SK-N-DZ (cell line): Measurements from ENCODE around the gene METTL6. TPM values are rescaled to one million over a fixed set of nuclear protein-coding genes. Genes with fewer than 3 reads are reported as not detected.
A peak's percentile ranks its signal among the peaks of the same experiment; 100 is the strongest.
"Not testable (repeated sequence)": the region's sequence is repeated elsewhere in the genome, so short reads cannot be mapped to it uniquely, and the experiment has no call there.

Source experiments
- DNase-seq: peaks from one replicate; pipeline ENCODE4 v3.0.0-alpha.2; 2015; ENCODE audit warnings: low spot score
- polyA plus RNA-seq, 2 experiments: library from polyadenylated mRNA; depleted of rRNA; stranded (reverse); fragments of >200 nt; gene quantifications; 2 replicates each; pipeline ENCODE4 v1.2.3, GENCODE V29; 2014

METTL6 gene
- polyA plus RNA-seq (2014; cell fraction: cytosol; rRNA removed), result 39.9 and 42.4 TPM in 2 replicates
- 21.4 and 25.9 TPM in 2 replicates for polyA plus RNA-seq (2014; cell fraction: nucleus; rRNA removed)

GRCh38 chr3:15427182-15427880 lies at the start of gene METTL6, which contains the start of gene EAF1:
TSS of gene METTL6 (minus strand) at chr3:15427544. CDS start at chr3:15426511, 1,033 bp downstream.
TSS of gene EAF1 (plus strand) at chr3:15427598. CDS start at chr3:15427780, 182 bp downstream.
- peak; percentile 92 for DNase-seq

- DNase-seq, result peak; percentile 38
Observed at GRCh38 chr3:15476378-15476777, 49.0 kb upstream of the METTL6 start.

GRCh38 chr3:15475161-15475560 lies 47.8 kb upstream of the METTL6 start:
- DNase-seq, result no peak

- peak; percentile 96 for DNase-seq
Observed at GRCh38 chr3:15471861-15472260, 44.5 kb upstream of the METTL6 start.

- no peak for DNase-seq
Observed at GRCh38 chr3:15470849-15471248, 43.5 kb upstream of the METTL6 start.

- no peak for DNase-seq
Observed at GRCh38 chr3:15470261-15470660, 42.9 kb upstream of the METTL6 start.

- no peak for DNase-seq
Observed at GRCh38 chr3:15467227-15468181, 40.2 kb upstream of the METTL6 start.

- peak; percentile 62 for DNase-seq
Observed at GRCh38 chr3:15465876-15466585, 38.7 kb upstream of the METTL6 start.

GRCh38 chr3:15462451-15462850 lies 35.1 kb upstream of the METTL6 start:
- no peak for DNase-seq

- no peak for DNase-seq
Observed at GRCh38 chr3:15460891-15461531, 33.7 kb upstream of the METTL6 start.

- DNase-seq, result no peak
Observed at GRCh38 chr3:15458212-15458780, 31.0 kb upstream of the METTL6 start.

GRCh38 chr3:15456915-15457314 lies 29.6 kb upstream of the METTL6 start:
- DNase-seq, result not testable (repeated sequence)

- DNase-seq, result no peak
Observed at GRCh38 chr3:15456321-15456720, 29.0 kb upstream of the METTL6 start.

GRCh38 chr3:15455756-15456155 lies 28.4 kb upstream of the METTL6 start:
- no peak for DNase-seq

GRCh38 chr3:15454965-15455364 lies 27.6 kb upstream of the METTL6 start:
- no peak for DNase-seq

- peak; percentile 62 for DNase-seq
Observed at GRCh38 chr3:15453991-15454625, 26.8 kb upstream of the METTL6 start.

- no peak for DNase-seq
Observed at GRCh38 chr3:15453501-15453900, 26.2 kb upstream of the METTL6 start.

- DNase-seq, result no peak
Observed at GRCh38 chr3:15452961-15453360, 25.6 kb upstream of the METTL6 start.

GRCh38 chr3:15452156-15452555 lies 24.8 kb upstream of the METTL6 start:
- DNase-seq, result no peak
